ENCODE results near the gene RNF213. TPM values are rescaled to one million over a fixed set of nuclear protein-coding genes. Genes with fewer than 3 reads are reported as not detected.

The RNF213 gene
- total and polyA plus RNA-seq, 4 donors = 45.1 to 78.3 (median 59.3) TPM

GRCh38 chr17:80218391-80218790 lies 42.3 kb upstream of the RNF213 start:
- Histone ChIP-seq H3K27ac (ENCODE audit: low read depth, low read length) (no peak overlapping the region), H3K4me3 (ENCODE audit: low read depth, low read length) (no peak overlapping the region), H3K9me3 (ENCODE audit: control insufficient read depth, insufficient read depth, low read length) (no peaks in the 10 kb centered on the region), H3K27me3 (ENCODE audit: control insufficient read depth, insufficient read depth, low read length) (no peaks in the 10 kb centered on the region), H3K36me3 (ENCODE audit: control insufficient read depth, insufficient read depth, low read length) (peaks cover 62% of the 10 kb centered on the region), H3K4me1 (ENCODE audit: control insufficient read depth, insufficient read depth, low read length) (peaks cover 26% of the 10 kb centered on the region)
- DNase-seq (ENCODE audit: low read depth in 4 of 6, low spot score in 6 of 6) = no peak
- 75% methylated on average over 7 of the region's 7 CpGs for WGBS (ENCODE audit: insufficient coverage)

- Histone ChIP-seq H3K4me3 (ENCODE audit: low read depth, low read length) (peak overlapping the region; percentile 51), H3K4me1 (ENCODE audit: control insufficient read depth, insufficient read depth, low read length) (peaks cover 26% of the 10 kb centered on the region), H3K9me3 (ENCODE audit: control insufficient read depth, insufficient read depth, low read length) (no peaks in the 10 kb centered on the region), H3K27ac (ENCODE audit: low read depth, low read length) (peak overlapping the region; percentile 67), H3K36me3 (ENCODE audit: control insufficient read depth, insufficient read depth, low read length) (peaks cover 60% of the 10 kb centered on the region), H3K27me3 (ENCODE audit: control insufficient read depth, insufficient read depth, low read length) (no peaks in the 10 kb centered on the region)
- WGBS (ENCODE audit: insufficient coverage) = 33% methylated on average over 11 of the region's 15 CpGs
- DNase-seq (ENCODE audit: low read depth in 4 of 6, low spot score in 6 of 6) = peak in 2 of 6 donors; percentile 59 to 60
Observed at GRCh38 chr17:80219013-80219762, 41.5 kb upstream of the RNF213 start.

GRCh38 chr17:80219763-80220053 lies 40.9 kb upstream of the RNF213 start:
- H3K4me1 ChIP-seq (ENCODE audit: control insufficient read depth, insufficient read depth, low read length) = peaks cover 26% of the 10 kb centered on the region

GRCh38 chr17:80220054-80220735 lies 40.5 kb upstream of the RNF213 start, which contains the start of the genes SGSH and SLC26A11:
SGSH (minus strand) TSS chr17:80220333; CDS start chr17:80220313, 20 bp downstream.
SLC26A11 (plus strand) TSS chr17:80220427; CDS start chr17:80221561, 1,134 bp downstream.
- peak in 5 of 6 donors; percentile 42 to 86 (median 48) for DNase-seq (ENCODE audit: low read depth in 4 of 6, low spot score in 6 of 6)
- peaks cover 26% of the 10 kb centered on the region for H3K4me1 ChIP-seq (ENCODE audit: control insufficient read depth, insufficient read depth, low read length)
- 0% methylated on average over 77 of the region's 77 CpGs for WGBS (ENCODE audit: insufficient coverage)
- H3K36me3 ChIP-seq (ENCODE audit: control insufficient read depth, insufficient read depth, low read length) = peaks cover 57% of the 10 kb centered on the region
- peak within 1 kb of the TSS; percentile 67 for H3K27ac ChIP-seq (ENCODE audit: low read depth, low read length)
- no peaks in the 10 kb centered on the region for H3K27me3 ChIP-seq (ENCODE audit: control insufficient read depth, insufficient read depth, low read length)
- no peaks in the 10 kb centered on the region for H3K9me3 ChIP-seq (ENCODE audit: control insufficient read depth, insufficient read depth, low read length)
- H3K4me3 ChIP-seq (ENCODE audit: low read depth, low read length) = peak within 1 kb of the TSS; percentile 51

More at GRCh38 chr17:80219763-80220053, 40.9 kb upstream of the RNF213 start:
- Histone ChIP-seq H3K9me3 (ENCODE audit: control insufficient read depth, insufficient read depth, low read length) (no peaks in the 10 kb centered on the region), H3K27ac (ENCODE audit: low read depth, low read length) (peak overlapping the region; percentile 67), H3K36me3 (ENCODE audit: control insufficient read depth, insufficient read depth, low read length) (peaks cover 57% of the 10 kb centered on the region), H3K27me3 (ENCODE audit: control insufficient read depth, insufficient read depth, low read length) (no peaks in the 10 kb centered on the region), H3K4me3 (ENCODE audit: low read depth, low read length) (peak overlapping the region; percentile 51)
- WGBS (ENCODE audit: insufficient coverage) = 4% methylated on average over 5 of the region's 5 CpGs
- no peak for DNase-seq (ENCODE audit: low read depth in 4 of 6, low spot score in 6 of 6)

GRCh38 chr17:80220736-80221215 lies 39.9 kb upstream of the RNF213 start:
- DNase-seq (ENCODE audit: low read depth in 4 of 6, low spot score in 6 of 6) = peak in 2 of 6 donors; percentile 59 to 69

GRCh38 chr17:80221351-80222105 lies 39.1 kb upstream of the RNF213 start:
- DNase-seq (ENCODE audit: low read depth in 4 of 6, low spot score in 6 of 6) = no peak
- H3K27ac ChIP-seq (ENCODE audit: low read depth, low read length) = no peak overlapping the region
- H3K27me3 ChIP-seq (ENCODE audit: control insufficient read depth, insufficient read depth, low read length) = no peaks in the 10 kb centered on the region
- peaks cover 57% of the 10 kb centered on the region for H3K36me3 ChIP-seq (ENCODE audit: control insufficient read depth, insufficient read depth, low read length)
- 72% methylated on average over 26 of the region's 29 CpGs for WGBS (ENCODE audit: insufficient coverage)
- H3K9me3 ChIP-seq (ENCODE audit: control insufficient read depth, insufficient read depth, low read length) = no peaks in the 10 kb centered on the region
- H3K4me1 ChIP-seq (ENCODE audit: control insufficient read depth, insufficient read depth, low read length) = peaks cover 26% of the 10 kb centered on the region
- H3K4me3 ChIP-seq (ENCODE audit: low read depth, low read length) = peak overlapping the region; percentile 51

More at GRCh38 chr17:80220736-80221215, 39.9 kb upstream of the RNF213 start:
- Histone ChIP-seq H3K4me3 (ENCODE audit: low read depth, low read length) (peak overlapping the region; percentile 51), H3K36me3 (ENCODE audit: control insufficient read depth, insufficient read depth, low read length) (peaks cover 57% of the 10 kb centered on the region), H3K9me3 (ENCODE audit: control insufficient read depth, insufficient read depth, low read length) (no peaks in the 10 kb centered on the region), H3K27ac (ENCODE audit: low read depth, low read length) (no peak overlapping the region), H3K4me1 (ENCODE audit: control insufficient read depth, insufficient read depth, low read length) (peaks cover 26% of the 10 kb centered on the region), H3K27me3 (ENCODE audit: control insufficient read depth, insufficient read depth, low read length) (no peaks in the 10 kb centered on the region)
- 1% methylated on average over 39 of the region's 41 CpGs for WGBS (ENCODE audit: insufficient coverage)

GRCh38 chr17:80222376-80223141 lies 38.1 kb upstream of the RNF213 start:
- 90% methylated on average over 18 of the region's 18 CpGs for WGBS (ENCODE audit: insufficient coverage)
- no peak overlapping the region for H3K4me3 ChIP-seq (ENCODE audit: low read depth, low read length)

GRCh38 chr17:80223142-80223815 lies 37.4 kb upstream of the RNF213 start:
- Histone ChIP-seq H3K27ac (ENCODE audit: low read depth, low read length) (no peak overlapping the region), H3K27me3 (ENCODE audit: control insufficient read depth, insufficient read depth, low read length) (no peaks in the 10 kb centered on the region), H3K4me1 (ENCODE audit: control insufficient read depth, insufficient read depth, low read length) (peaks cover 26% of the 10 kb centered on the region), H3K9me3 (ENCODE audit: control insufficient read depth, insufficient read depth, low read length) (no peaks in the 10 kb centered on the region), H3K4me3 (ENCODE audit: low read depth, low read length) (no peak overlapping the region), H3K36me3 (ENCODE audit: control insufficient read depth, insufficient read depth, low read length) (peaks cover 56% of the 10 kb centered on the region)
- WGBS (ENCODE audit: insufficient coverage) = 90% methylated on average over 17 of the region's 18 CpGs
- no peak for DNase-seq (ENCODE audit: low read depth in 4 of 6, low spot score in 6 of 6)

More at GRCh38 chr17:80222376-80223141, 38.1 kb upstream of the RNF213 start:
- H3K9me3 ChIP-seq (ENCODE audit: control insufficient read depth, insufficient read depth, low read length) = no peaks in the 10 kb centered on the region
- DNase-seq (ENCODE audit: low read depth in 4 of 6, low spot score in 6 of 6) = no peak
- H3K27me3 ChIP-seq (ENCODE audit: control insufficient read depth, insufficient read depth, low read length) = no peaks in the 10 kb centered on the region
- H3K27ac ChIP-seq (ENCODE audit: low read depth, low read length) = no peak overlapping the region
- peaks cover 52% of the 10 kb centered on the region for H3K36me3 ChIP-seq (ENCODE audit: control insufficient read depth, insufficient read depth, low read length)
- H3K4me1 ChIP-seq (ENCODE audit: control insufficient read depth, insufficient read depth, low read length) = peaks cover 26% of the 10 kb centered on the region

Data from spinal cord (tissue), 10 donors.